ENCODE measurements around the gene CPPED1.

DNA sequence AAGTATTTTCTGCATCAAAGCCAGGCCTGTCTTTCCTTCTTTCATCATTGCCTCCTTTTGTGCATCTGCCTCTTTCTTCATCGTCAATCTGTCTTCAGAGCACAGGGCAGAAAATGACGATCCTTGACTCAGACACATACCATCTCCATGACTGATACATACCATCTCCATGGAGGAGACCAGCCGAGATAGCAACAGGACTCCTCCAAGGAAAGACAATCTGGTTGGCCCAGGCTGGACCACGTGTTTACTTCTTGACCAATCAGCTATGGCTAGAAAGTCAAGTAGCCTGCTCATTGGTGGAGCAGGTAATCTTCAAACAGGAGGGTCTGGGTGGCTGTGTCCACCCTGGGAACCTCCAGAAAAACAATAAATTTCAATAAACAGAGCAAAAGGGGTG, 164.6 kb downstream of the CPPED1 start:
- no peak for TF ChIP-seq EZH2 (IDR thresholded peaks at IDR 0.05; ENCODE audit: borderline replicate concordance)
- TF ChIP-seq, protein P1, sequence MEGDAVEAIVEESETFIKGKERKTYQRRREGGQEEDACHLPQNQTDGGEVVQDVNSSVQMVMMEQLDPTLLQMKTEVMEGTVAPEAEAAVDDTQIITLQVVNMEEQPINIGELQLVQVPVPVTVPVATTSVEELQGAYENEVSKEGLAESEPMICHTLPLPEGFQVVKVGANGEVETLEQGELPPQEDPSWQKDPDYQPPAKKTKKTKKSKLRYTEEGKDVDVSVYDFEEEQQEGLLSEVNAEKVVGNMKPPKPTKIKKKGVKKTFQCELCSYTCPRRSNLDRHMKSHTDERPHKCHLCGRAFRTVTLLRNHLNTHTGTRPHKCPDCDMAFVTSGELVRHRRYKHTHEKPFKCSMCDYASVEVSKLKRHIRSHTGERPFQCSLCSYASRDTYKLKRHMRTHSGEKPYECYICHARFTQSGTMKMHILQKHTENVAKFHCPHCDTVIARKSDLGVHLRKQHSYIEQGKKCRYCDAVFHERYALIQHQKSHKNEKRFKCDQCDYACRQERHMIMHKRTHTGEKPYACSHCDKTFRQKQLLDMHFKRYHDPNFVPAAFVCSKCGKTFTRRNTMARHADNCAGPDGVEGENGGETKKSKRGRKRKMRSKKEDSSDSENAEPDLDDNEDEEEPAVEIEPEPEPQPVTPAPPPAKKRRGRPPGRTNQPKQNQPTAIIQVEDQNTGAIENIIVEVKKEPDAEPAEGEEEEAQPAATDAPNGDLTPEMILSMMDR (IDR thresholded peaks at IDR 0.05; ENCODE audit: poor library complexity), result no peak

All from hepatocyte (in vitro differentiated cells).